ENCODE measurements around the gene SEC24D.

Gene SEC24D

GRCh38 chr4:118762730-118763477 is 73.0 kb downstream of the SEC24D start:
- H3K27me3 ChIP-seq (ENCODE audit: control insufficient read depth in 2 of 2, insufficient read depth in 2 of 2, low read length in 2 of 2): no peaks in the 10 kb centered on the region
- no peak overlapping the region for H3K4me3 ChIP-seq (ENCODE audit: low read length in 2 of 2)
- peaks cover 16 to 26% of the 10 kb centered on the region in 2 donors for H3K36me3 ChIP-seq (ENCODE audit: control insufficient read depth in 2 of 2, insufficient read depth in 2 of 2, low read length in 2 of 2)
- no peaks in the 10 kb centered on the region for H3K9me3 ChIP-seq (ENCODE audit: control insufficient read depth in 2 of 2, low read length in 2 of 2)
- peak overlapping the region in 1 of 2 donors; percentile 26 for H3K27ac ChIP-seq (ENCODE audit: low read depth in 2 of 2, low read length in 2 of 2)
- H3K4me1 ChIP-seq (ENCODE audit: control insufficient read depth in 2 of 2, insufficient read depth in 2 of 2, low read length in 2 of 2): no peaks in the 10 kb centered on the region
- H3K9ac ChIP-seq (ENCODE audit: low read depth in 1 of 2, low read length in 2 of 2): no peak overlapping the region

DNA sequence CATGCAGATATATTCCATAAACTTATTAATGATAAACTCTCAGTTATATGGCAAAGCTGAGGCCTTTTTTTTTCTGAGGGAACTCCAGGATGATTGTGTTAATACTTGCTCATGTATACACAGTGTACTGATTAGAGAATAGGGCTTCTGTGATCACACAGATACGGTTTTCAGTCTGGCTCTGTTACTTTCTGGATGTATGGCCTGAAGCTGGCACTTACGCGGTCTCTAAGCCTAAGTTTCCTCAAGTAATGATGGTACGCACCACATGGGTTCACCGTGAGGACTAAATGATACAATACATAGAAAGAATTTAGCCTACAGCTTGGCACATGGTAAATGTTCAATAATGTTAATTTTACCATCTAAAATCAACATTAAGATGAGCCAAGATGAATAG is 73.8 kb downstream of the SEC24D start:
- Histone ChIP-seq H3K4me3 (ENCODE audit: low read length in 2 of 2) (no peak overlapping the region), H3K27me3 (ENCODE audit: control insufficient read depth in 2 of 2, insufficient read depth in 2 of 2, low read length in 2 of 2) (no peaks in the 10 kb centered on the region), H3K4me1 (ENCODE audit: control insufficient read depth in 2 of 2, insufficient read depth in 2 of 2, low read length in 2 of 2) (no peaks in the 10 kb centered on the region), H3K27ac (ENCODE audit: low read depth in 2 of 2, low read length in 2 of 2) (peak overlapping the region in 1 of 2 donors; percentile 45), H3K9ac (ENCODE audit: low read depth in 1 of 2, low read length in 2 of 2) (no peak overlapping the region), H3K36me3 (ENCODE audit: control insufficient read depth in 2 of 2, insufficient read depth in 2 of 2, low read length in 2 of 2) (peaks cover 15 to 28% of the 10 kb centered on the region in 2 donors), H3K9me3 (ENCODE audit: control insufficient read depth in 2 of 2, low read length in 2 of 2) (no peaks in the 10 kb centered on the region)

- no peaks in the 10 kb centered on the region for H3K27me3 ChIP-seq (ENCODE audit: control insufficient read depth in 2 of 2, insufficient read depth in 2 of 2, low read length in 2 of 2)
- no peak overlapping the region for H3K9ac ChIP-seq (ENCODE audit: low read depth in 1 of 2, low read length in 2 of 2)
- peak overlapping the region in 1 of 2 donors; percentile 0 for H3K27ac ChIP-seq (ENCODE audit: low read depth in 2 of 2, low read length in 2 of 2)
- no peak overlapping the region for H3K4me3 ChIP-seq (ENCODE audit: low read length in 2 of 2)
- H3K4me1 ChIP-seq (ENCODE audit: control insufficient read depth in 2 of 2, insufficient read depth in 2 of 2, low read length in 2 of 2): no peaks in the 10 kb centered on the region
- no peaks in the 10 kb centered on the region for H3K9me3 ChIP-seq (ENCODE audit: control insufficient read depth in 2 of 2, low read length in 2 of 2)
- peaks cover 8 to 22% of the 10 kb centered on the region in 2 donors for H3K36me3 ChIP-seq (ENCODE audit: control insufficient read depth in 2 of 2, insufficient read depth in 2 of 2, low read length in 2 of 2)
Observed at GRCh38 chr4:118761397-118762016, 74.4 kb downstream of the SEC24D start.

- Histone ChIP-seq H3K9me3 (ENCODE audit: control insufficient read depth in 2 of 2, low read length in 2 of 2) (no peaks in the 10 kb centered on the region), H3K4me1 (ENCODE audit: control insufficient read depth in 2 of 2, insufficient read depth in 2 of 2, low read length in 2 of 2) (no peaks in the 10 kb centered on the region), H3K27me3 (ENCODE audit: control insufficient read depth in 2 of 2, insufficient read depth in 2 of 2, low read length in 2 of 2) (no peaks in the 10 kb centered on the region), H3K9ac (ENCODE audit: low read depth in 1 of 2, low read length in 2 of 2) (no peak overlapping the region), H3K36me3 (ENCODE audit: control insufficient read depth in 2 of 2, insufficient read depth in 2 of 2, low read length in 2 of 2) (peaks cover 7 to 24% of the 10 kb centered on the region in 2 donors), H3K27ac (ENCODE audit: low read depth in 2 of 2, low read length in 2 of 2) (no peak overlapping the region), H3K4me3 (ENCODE audit: low read length in 2 of 2) (no peak overlapping the region)
Observed at GRCh38 chr4:118760493-118760892, 75.4 kb downstream of the SEC24D start.

DNA sequence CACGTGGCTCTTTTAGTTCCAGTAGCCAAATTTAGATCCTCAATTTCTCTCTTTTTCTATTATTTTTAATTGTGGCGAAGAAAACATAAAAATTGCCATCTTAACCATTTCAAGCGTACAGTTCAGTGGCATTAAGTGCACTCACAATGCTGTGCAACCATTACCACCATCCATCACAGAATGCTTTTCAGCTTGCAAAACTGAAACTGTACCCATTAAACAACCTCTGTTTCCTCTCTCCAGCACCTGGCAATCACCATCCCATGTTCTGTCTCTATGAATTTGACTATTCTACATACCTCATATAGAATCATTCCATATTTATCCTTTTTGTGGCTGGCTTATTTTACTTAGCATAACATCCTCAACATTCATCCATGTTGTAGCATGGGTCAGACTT is 75.8 kb downstream of the SEC24D start:
- H3K9ac ChIP-seq (ENCODE audit: low read depth in 1 of 2, low read length in 2 of 2): no peak overlapping the region
- no peaks in the 10 kb centered on the region for H3K27me3 ChIP-seq (ENCODE audit: control insufficient read depth in 2 of 2, insufficient read depth in 2 of 2, low read length in 2 of 2)
- no peaks in the 10 kb centered on the region for H3K9me3 ChIP-seq (ENCODE audit: control insufficient read depth in 2 of 2, low read length in 2 of 2)
- no peaks in the 10 kb centered on the region for H3K4me1 ChIP-seq (ENCODE audit: control insufficient read depth in 2 of 2, insufficient read depth in 2 of 2, low read length in 2 of 2)
- no peak overlapping the region for H3K4me3 ChIP-seq (ENCODE audit: low read length in 2 of 2)
- H3K36me3 ChIP-seq (ENCODE audit: control insufficient read depth in 2 of 2, insufficient read depth in 2 of 2, low read length in 2 of 2): peaks cover 7 to 24% of the 10 kb centered on the region in 2 donors
- H3K27ac ChIP-seq (ENCODE audit: low read depth in 2 of 2, low read length in 2 of 2): no peak overlapping the region

- H3K36me3 ChIP-seq (ENCODE audit: control insufficient read depth in 2 of 2, insufficient read depth in 2 of 2, low read length in 2 of 2): peaks cover 4 to 21% of the 10 kb centered on the region in 2 donors
- H3K4me3 ChIP-seq (ENCODE audit: low read length in 2 of 2): no peak overlapping the region
- peak overlapping the region; percentile 6 to 54 for H3K27ac ChIP-seq (ENCODE audit: low read depth in 2 of 2, low read length in 2 of 2)
- no peak overlapping the region for H3K9ac ChIP-seq (ENCODE audit: low read depth in 1 of 2, low read length in 2 of 2)
- no peaks in the 10 kb centered on the region for H3K27me3 ChIP-seq (ENCODE audit: control insufficient read depth in 2 of 2, insufficient read depth in 2 of 2, low read length in 2 of 2)
- no peaks in the 10 kb centered on the region for H3K4me1 ChIP-seq (ENCODE audit: control insufficient read depth in 2 of 2, insufficient read depth in 2 of 2, low read length in 2 of 2)
- no peaks in the 10 kb centered on the region for H3K9me3 ChIP-seq (ENCODE audit: control insufficient read depth in 2 of 2, low read length in 2 of 2)
Observed at GRCh38 chr4:118759481-118759880, 76.4 kb downstream of the SEC24D start.

GRCh38 chr4:118758293-118758692 is 77.6 kb downstream of the SEC24D start:
- no peak overlapping the region for H3K4me3 ChIP-seq (ENCODE audit: low read length in 2 of 2)
- no peaks in the 10 kb centered on the region for H3K9me3 ChIP-seq (ENCODE audit: control insufficient read depth in 2 of 2, low read length in 2 of 2)
- H3K4me1 ChIP-seq (ENCODE audit: control insufficient read depth in 2 of 2, insufficient read depth in 2 of 2, low read length in 2 of 2): no peaks in the 10 kb centered on the region
- H3K27ac ChIP-seq (ENCODE audit: low read depth in 2 of 2, low read length in 2 of 2): peak overlapping the region in 1 of 2 donors; percentile 8
- H3K36me3 ChIP-seq (ENCODE audit: control insufficient read depth in 2 of 2, insufficient read depth in 2 of 2, low read length in 2 of 2): peaks cover 0 to 15% of the 10 kb centered on the region in 2 donors
- no peaks in the 10 kb centered on the region for H3K27me3 ChIP-seq (ENCODE audit: control insufficient read depth in 2 of 2, insufficient read depth in 2 of 2, low read length in 2 of 2)
- H3K9ac ChIP-seq (ENCODE audit: low read depth in 1 of 2, low read length in 2 of 2): no peak overlapping the region

GRCh38 chr4:118757761-118758251 is 78.1 kb downstream of the SEC24D start:
- peak overlapping the region in 1 of 2 donors; percentile 9 for H3K27ac ChIP-seq (ENCODE audit: low read depth in 2 of 2, low read length in 2 of 2)
- no peaks in the 10 kb centered on the region for H3K27me3 ChIP-seq (ENCODE audit: control insufficient read depth in 2 of 2, insufficient read depth in 2 of 2, low read length in 2 of 2)
- no peak overlapping the region for H3K4me3 ChIP-seq (ENCODE audit: low read length in 2 of 2)
- H3K9me3 ChIP-seq (ENCODE audit: control insufficient read depth in 2 of 2, low read length in 2 of 2): no peaks in the 10 kb centered on the region
- H3K36me3 ChIP-seq (ENCODE audit: control insufficient read depth in 2 of 2, insufficient read depth in 2 of 2, low read length in 2 of 2): peaks cover 0 to 15% of the 10 kb centered on the region in 2 donors
- H3K9ac ChIP-seq (ENCODE audit: low read depth in 1 of 2, low read length in 2 of 2): no peak overlapping the region
- no peaks in the 10 kb centered on the region for H3K4me1 ChIP-seq (ENCODE audit: control insufficient read depth in 2 of 2, insufficient read depth in 2 of 2, low read length in 2 of 2)

DNA sequence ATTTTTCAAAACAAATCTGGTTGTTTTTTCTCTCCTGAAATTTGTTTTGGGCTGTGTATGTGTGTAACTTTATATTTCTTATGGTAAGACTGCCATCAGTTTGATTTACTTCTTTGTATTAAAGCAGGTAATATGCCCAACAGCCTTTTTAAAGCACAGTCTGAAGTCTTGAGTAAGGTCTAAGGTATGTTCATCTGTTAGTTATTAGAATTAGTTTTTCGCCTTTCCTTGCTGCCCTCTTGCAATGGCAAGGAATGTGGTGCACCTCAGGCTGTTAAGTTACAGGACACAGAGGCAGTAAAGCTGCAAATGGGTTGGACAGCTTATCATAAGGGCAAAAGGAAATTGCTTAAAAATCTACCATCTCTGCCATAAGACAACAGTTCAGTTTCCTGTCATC is 79.0 kb downstream of the SEC24D start:
- no peaks in the 10 kb centered on the region for H3K9me3 ChIP-seq (ENCODE audit: control insufficient read depth in 2 of 2, low read length in 2 of 2)
- H3K36me3 ChIP-seq (ENCODE audit: control insufficient read depth in 2 of 2, insufficient read depth in 2 of 2, low read length in 2 of 2): peaks cover 4 to 15% of the 10 kb centered on the region in 2 donors
- H3K4me1 ChIP-seq (ENCODE audit: control insufficient read depth in 2 of 2, insufficient read depth in 2 of 2, low read length in 2 of 2): no peaks in the 10 kb centered on the region
- H3K4me3 ChIP-seq (ENCODE audit: low read length in 2 of 2): no peak overlapping the region
- no peak overlapping the region for H3K27ac ChIP-seq (ENCODE audit: low read depth in 2 of 2, low read length in 2 of 2)
- H3K9ac ChIP-seq (ENCODE audit: low read depth in 1 of 2, low read length in 2 of 2): no peak overlapping the region
- no peaks in the 10 kb centered on the region for H3K27me3 ChIP-seq (ENCODE audit: control insufficient read depth in 2 of 2, insufficient read depth in 2 of 2, low read length in 2 of 2)

GRCh38 chr4:118756429-118756828 is 79.5 kb downstream of the SEC24D start:
- Histone ChIP-seq H3K4me1 (ENCODE audit: control insufficient read depth in 2 of 2, insufficient read depth in 2 of 2, low read length in 2 of 2) (no peaks in the 10 kb centered on the region), H3K9me3 (ENCODE audit: control insufficient read depth in 2 of 2, low read length in 2 of 2) (no peaks in the 10 kb centered on the region), H3K4me3 (ENCODE audit: low read length in 2 of 2) (no peak overlapping the region), H3K27me3 (ENCODE audit: control insufficient read depth in 2 of 2, insufficient read depth in 2 of 2, low read length in 2 of 2) (no peaks in the 10 kb centered on the region), H3K27ac (ENCODE audit: low read depth in 2 of 2, low read length in 2 of 2) (peak overlapping the region in 1 of 2 donors; percentile 29), H3K36me3 (ENCODE audit: control insufficient read depth in 2 of 2, insufficient read depth in 2 of 2, low read length in 2 of 2) (peaks cover 9 to 18% of the 10 kb centered on the region in 2 donors), H3K9ac (ENCODE audit: low read depth in 1 of 2, low read length in 2 of 2) (no peak overlapping the region)
